G401.6 (cell line): ENCODE data around the gene SLFN11.
"Not testable (repeated sequence)": the region's sequence is repeated elsewhere in the genome, so short reads cannot be mapped to it uniquely, and the experiment has no call there.

Experiments
- FAIRE-seq: peaks from 2 replicates; lab custom pipeline; 2012; peaks lifted over from hg19 to GRCh38; lab: Jason Lieb, UNC

SLFN11 gene, protein sequence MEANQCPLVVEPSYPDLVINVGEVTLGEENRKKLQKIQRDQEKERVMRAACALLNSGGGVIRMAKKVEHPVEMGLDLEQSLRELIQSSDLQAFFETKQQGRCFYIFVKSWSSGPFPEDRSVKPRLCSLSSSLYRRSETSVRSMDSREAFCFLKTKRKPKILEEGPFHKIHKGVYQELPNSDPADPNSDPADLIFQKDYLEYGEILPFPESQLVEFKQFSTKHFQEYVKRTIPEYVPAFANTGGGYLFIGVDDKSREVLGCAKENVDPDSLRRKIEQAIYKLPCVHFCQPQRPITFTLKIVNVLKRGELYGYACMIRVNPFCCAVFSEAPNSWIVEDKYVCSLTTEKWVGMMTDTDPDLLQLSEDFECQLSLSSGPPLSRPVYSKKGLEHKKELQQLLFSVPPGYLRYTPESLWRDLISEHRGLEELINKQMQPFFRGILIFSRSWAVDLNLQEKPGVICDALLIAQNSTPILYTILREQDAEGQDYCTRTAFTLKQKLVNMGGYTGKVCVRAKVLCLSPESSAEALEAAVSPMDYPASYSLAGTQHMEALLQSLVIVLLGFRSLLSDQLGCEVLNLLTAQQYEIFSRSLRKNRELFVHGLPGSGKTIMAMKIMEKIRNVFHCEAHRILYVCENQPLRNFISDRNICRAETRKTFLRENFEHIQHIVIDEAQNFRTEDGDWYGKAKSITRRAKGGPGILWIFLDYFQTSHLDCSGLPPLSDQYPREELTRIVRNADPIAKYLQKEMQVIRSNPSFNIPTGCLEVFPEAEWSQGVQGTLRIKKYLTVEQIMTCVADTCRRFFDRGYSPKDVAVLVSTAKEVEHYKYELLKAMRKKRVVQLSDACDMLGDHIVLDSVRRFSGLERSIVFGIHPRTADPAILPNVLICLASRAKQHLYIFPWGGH

DNA sequence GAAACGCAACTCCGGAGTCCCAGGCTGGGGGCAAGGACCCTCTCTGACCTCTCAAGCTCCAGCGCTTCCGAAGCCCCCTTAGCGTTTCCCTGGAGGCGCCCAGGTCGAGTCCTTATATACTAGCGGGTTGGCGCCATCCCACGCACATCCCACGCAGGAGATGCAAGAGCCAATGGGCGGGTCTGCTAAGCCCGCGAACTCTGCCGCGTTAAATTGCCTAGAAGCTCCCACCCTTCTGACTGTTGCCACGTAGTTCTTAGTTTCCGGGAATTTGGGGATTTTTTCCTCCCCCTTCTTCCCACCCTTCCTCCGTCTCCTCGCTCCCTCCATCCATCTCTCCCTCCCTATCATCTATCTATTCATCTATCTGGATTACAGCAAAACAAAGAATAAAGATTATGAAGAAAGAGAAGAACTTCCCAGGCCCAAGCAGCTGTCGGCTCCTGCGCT, at the start of gene SLFN11:
SLFN11 (minus strand) TSS at position 88 of the 450 bp plus-strand sequence. CDS start 9,814 bp downstream, outside the sequence.
- no peak for FAIRE-seq

DNA sequence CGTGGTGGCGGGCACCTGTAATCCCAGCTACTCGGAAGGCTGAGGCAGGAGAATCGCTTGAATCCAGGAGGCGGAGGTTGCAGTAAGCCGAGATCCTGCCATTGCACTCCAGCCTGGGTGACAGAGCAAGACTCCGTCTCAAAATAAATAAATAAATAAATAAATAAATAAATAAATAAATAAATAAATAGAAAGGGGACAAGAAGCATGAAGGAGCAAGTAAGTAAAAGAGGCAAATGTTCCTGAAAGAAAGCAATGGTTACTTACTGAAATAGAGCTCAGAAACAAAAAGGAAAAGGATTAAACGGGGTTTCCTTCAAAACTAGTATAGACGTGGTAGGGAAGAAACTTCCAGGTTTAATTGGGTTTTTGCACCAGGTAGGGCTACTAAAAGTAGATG, 47.6 kb upstream of the SLFN11 start:
- FAIRE-seq = not testable (repeated sequence)

DNA sequence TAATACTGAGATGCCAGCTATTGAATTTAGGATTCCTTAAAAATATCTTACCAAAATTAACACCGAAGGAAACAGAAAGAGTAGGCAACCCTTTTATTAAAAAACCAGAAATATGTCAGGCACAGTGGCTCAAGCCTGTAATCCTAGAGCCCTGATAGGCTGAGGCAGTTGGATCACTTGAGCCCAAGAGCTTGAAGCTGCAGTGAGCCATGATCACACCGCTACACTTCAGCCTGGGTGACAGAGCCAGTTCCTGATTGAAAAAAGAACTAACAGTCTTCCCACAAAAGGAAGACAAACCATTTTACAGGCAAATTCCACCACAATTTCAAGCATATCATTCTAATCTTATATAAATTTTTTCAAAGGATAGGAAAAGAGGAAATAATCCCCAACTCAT, 43.2 kb upstream of the SLFN11 start:
- FAIRE-seq = no peak

DNA sequence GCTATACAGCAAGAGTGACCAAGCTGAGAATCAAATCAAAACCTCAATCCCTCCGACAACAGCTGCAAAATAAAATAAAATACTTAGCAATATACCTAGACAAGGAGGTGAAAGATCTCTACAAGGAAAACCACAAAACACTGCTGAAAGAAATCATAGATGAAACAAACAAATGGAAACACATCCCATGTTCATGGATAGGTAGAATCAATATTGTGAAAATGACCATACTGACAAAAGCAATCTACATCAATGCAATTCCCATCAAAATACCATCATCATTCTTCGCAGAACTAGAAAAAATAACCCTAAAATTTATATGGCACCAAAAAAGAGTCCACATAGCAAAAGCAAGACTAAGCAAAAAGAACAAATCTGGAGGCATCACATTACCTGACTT, 41.3 kb upstream of the SLFN11 start:
- FAIRE-seq = not testable (repeated sequence)

DNA sequence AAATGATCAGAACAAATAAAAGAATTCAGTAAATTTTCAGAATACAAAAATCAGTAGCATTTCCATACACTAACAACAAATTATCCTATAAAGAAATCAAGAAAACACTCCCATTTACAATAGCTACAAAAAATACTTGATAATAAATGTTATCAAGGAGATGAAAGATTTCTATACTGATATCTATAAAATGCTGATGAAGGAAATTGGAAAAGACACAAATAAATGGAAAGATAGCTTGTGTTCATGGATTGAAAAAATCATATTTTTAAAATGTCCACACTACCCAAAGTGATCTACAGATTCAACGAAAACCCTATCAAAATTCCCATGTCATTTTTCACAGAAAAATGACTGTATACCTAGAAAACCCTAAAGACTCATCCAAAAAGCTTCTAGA, 40.8 kb upstream of the SLFN11 start:
- FAIRE-seq = no peak

DNA sequence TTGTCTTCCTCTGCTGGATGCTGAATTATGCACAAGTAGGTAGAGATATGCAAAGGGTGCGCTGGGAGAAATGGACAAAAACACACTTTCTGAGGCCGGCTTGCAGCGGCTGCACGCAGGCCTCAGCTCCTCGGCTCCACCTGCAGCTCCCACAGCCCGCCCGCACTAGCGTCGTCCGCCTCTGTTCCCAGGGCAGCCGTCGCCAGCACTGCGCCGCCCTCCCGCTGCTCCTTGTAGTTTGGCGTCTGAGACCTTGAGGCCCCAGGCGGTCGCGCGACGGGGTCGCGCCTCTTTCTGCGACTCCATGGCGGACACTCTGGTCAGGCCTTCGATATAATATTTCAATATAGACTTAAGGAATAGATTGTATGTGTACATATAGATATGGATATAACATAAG, 34.1 kb upstream of the SLFN11 start:
- FAIRE-seq = no peak

DNA sequence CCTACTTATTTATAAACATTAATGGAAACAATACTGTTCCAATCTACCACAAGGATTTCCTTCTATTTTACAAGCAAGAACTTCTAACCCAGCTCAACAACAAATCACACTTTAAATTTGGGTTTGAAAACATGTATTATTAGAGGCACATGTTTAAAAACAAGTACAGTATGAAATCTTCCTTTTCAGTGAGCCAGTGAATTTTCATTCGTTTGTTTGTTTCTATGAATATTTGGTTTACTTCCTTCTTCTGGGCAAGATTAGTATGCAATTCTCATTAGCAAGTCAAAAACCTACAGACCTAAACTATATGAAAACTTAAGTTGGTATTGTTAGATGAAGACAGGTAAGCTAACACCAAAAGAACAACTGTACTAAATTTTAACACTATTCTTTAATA, 33.1 kb upstream of the SLFN11 start:
- FAIRE-seq = no peak

DNA sequence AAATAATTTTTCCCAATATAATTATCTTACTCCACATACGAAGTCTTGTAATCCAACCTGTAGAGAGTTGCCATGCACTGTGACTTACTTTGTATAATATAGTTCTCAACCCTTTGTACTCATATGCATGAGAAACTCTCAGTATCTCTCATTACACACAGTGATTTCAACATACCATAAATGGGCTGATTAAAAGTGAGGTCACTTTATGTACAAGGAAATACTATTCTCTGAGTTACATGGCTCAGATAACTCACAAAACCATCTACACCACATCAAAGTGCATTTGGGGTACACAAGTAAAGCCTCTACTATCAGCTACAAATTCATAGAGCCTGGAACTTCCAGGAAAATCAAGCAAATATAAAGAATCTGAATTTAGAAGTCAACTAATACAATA, 30.9 kb upstream of the SLFN11 start:
- no peak for FAIRE-seq

DNA sequence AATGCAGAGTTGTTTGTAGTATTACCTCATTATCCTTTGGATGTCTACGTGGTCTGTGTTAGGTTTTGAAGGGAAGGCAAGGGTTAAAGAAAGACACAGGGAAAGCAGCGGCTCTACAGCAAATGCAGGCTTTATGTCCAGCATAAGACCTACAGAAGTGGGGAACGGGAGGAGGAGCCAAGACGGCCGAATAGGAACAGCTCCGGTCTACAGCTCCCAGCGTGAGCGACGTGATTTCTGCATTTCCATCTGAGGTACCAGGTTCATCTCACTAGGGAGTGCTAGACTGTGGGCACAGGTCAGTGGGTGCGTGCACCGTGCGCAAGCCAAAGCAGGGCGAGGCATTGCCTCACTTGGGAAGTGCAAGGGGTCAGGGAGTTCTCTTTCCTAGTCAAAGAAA, 20.4 kb upstream of the SLFN11 start:
- FAIRE-seq = not testable (repeated sequence)

DNA sequence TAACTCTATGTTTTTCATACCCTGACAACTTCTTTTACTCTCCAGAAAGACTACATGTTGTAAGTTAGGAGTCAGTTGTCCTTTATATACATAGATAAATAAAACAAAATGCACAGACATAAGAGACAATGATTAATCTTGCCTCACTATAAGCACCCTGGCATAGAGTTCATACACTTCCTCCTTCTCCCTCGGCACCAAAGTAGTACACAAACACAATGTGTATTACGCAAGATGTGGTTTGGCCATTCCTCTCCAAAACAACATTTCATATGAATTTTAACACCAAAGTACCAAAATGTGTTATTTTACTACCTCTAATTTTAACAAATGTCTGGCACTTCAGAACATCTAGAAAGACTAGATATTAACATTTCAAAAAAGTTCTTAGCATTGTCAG, 17.2 kb upstream of the SLFN11 start:
- no peak for FAIRE-seq

DNA sequence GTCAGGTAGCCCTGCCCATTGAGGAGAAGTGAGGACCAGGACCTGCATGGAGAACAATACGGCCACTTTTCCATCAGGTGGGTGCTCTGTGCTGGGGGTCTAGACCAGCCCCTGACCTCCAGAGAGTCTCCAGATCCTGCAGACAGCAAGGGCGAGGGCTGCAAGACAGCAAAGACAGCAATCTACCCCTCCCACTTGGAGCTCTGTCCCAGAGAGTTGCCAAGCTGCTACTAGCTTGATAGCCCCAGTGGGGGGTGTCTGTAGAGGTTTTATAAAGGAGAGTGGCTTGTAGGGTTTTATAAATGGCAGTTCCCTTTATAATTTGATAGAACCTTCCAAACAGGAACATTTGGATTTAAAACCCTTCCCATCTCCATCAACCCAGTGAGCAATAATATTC, 16.7 kb upstream of the SLFN11 start:
- FAIRE-seq = no peak

DNA sequence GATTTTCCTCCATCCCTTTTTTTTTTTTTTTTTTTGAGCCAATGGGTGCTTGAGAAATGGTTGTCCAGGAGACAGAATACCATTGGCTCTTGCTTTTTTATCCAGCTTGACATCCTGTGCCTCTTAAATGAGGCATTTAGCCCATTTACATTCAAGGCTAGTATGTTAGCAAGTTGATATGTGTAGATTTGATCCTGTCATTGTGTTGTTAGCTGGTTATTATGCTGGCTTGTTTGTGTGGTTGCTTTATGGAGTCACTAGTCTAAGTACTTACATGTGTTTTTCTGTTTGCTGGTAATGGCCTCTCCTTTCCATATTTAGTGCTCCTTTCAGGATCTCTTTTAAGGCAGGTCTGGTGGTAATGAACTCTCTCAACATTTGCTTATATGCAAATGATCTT, 14.1 kb upstream of the SLFN11 start:
- no peak for FAIRE-seq

DNA sequence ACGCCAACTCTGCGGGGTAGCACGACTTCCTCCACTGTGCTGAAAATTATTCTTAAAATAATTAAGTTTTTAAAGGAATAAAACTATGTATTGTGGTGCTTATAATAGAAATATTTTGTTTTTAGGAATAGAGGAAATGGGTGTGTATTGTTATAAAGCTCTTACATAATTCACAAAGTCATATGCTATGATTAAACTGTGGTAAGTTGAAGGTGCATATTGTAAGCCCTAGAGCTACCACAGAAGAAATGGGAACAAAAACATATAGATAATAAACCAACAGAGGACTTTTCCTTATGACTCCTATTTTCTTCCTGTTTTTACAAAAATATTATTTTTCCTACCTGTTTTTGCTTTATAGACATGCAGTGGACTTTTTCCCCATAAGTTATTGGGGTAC, 4.3 kb upstream of the SLFN11 start:
- FAIRE-seq = no peak

DNA sequence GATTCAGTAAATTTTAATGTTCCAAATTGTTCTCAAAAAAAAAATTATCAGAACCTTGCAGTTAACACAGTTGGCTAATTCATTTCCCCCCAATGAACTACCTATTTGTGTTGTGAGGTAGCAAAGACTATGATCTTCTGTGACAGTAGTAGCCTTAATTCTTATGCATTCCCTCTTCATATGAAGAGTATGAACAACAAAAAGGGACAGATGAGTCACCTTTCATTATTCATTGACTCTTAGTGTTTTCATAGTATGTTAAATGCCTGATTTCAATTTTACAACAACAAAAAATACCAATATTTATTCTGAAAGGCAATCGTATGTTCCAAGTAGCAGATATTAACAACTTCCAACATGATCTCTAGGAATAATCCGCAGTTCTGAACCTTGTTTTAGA, 3.6 kb upstream of the SLFN11 start:
- FAIRE-seq = no peak

DNA sequence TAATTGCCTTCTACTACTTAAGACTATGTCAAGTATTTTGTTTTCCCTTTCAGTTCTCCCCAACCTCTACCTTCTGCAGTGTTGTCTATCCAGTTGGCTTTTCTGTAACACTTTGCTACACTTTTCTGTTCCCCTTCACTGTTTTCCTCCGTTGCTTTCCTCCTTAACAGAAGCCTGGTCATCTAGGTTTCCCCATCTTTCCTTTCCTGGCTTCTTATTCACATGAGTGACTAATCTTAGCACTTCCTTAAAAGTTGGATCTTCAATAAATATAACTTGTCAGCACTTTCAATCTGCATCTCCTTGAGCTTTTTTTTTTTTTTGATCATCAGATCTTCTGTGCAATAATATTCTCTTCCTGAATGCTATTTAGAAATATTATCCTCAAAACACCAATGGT, 2.8 kb upstream of the SLFN11 start:
- no peak for FAIRE-seq

DNA sequence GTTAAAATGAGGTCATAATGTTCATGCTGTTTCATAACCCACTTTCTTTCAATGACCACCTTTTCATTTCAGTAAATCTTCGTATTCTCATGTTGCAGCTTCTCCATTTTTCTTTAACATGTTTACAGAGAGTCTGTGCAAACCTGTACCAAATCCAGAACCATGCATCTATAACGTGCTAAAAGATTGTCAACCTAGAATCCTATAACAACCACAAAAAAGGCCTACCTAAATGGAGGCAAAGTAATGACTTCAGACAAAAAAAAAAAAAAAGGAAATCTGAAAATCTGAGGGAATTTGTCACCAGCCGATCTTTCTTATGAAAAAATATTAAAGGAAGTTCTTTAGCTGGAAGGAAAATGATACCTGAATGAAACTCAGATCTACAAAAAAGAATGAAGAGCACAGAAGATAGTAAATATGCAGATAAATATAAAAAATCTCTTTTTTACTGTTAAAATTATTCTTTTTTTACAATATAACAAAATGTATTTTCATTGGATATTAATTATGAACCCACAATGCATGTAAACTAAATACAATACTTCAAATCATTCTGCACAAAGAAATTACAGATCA, 1.4 kb upstream of the SLFN11 start:
- no peak for FAIRE-seq

DNA sequence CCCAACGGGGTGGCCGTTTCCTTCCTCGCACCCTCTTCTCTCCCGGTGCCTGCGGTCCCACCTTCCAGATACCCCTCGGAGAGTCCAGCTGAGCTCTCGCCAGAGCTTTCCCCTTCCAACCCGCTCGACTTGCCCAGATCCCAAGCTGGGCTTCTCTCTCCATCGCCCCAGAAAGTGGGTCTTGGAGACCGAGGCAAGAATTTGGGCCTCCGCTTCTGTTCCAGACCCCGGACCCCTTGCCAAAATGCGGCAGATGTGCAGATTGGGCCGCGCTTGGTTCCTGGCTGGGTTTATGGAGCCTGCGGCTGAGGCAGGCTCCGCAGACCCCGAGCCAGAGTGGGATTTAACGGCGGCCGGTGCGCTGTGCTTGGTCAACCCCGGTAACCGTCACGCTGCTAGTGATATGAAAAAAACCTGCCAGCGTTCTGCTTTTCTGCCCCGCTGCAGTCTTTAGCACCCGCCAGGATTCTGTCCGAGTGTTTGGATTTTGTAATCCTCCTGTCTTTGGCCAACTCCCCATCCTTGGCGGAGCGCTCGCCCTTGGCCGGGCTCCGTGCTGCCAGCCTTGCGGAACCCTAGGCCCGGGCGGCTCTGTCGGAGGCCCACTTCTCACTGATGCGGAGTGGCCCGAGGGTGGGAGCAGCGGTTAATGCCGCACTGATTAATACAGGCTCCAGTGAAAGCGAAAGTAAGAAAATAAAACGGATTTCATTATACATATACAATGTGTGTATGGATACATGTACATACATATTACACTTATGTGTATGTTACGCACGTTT, 754 bp upstream of the SLFN11 start:
- FAIRE-seq = no peak

DNA sequence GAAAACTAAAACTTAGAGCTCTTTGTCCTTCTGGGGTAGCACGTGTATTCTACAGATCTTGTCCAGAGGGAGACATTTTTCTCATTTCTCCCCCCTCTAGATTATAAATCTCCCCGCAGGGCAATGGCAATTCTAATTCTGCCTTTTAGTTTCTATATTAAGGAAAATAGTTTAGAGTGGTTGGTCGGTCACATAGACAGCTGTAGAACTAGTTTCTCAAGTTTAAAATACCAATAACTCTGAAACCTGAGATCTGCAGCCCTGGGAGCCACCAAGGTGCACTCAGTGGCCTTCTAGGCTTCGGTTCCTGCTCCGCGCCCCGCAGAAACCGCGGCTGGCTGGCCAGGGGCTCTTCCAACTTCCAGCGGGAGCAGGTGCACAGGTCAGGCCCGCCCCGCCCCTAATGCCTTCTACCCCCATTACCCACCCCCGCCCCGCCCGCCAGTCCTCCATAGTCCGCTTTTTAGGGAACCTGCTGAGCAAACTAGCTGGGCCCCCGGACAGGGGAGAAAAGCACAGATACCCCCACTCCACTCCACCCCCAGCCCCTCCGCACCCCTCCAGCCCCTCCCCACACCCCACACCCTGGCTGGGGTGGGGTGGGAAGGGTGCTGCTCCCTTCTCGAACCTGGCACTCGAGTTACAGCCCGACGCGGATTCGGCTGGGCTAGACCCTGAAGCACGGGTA, 431 bp downstream of the SLFN11 start:
- no peak for FAIRE-seq

DNA sequence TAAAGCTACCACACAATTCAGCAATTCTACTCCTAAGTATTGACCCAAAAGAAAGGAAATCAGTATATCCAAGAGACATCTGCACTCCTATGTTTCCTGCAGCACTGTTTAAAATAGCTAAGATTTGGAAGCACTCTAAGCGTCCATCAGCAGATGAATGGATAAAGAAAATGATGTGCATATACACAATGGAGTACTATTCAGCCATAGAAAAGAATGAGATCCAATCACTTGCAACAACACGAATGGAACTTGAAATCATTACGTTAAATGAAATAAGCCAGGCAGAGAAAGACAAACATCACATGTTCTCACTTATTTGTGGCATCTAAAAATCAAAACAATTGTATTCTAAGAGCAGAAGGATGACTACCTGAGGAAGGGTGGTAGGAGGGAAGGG, 1.5 kb downstream of the SLFN11 start:
- no peak for FAIRE-seq

DNA sequence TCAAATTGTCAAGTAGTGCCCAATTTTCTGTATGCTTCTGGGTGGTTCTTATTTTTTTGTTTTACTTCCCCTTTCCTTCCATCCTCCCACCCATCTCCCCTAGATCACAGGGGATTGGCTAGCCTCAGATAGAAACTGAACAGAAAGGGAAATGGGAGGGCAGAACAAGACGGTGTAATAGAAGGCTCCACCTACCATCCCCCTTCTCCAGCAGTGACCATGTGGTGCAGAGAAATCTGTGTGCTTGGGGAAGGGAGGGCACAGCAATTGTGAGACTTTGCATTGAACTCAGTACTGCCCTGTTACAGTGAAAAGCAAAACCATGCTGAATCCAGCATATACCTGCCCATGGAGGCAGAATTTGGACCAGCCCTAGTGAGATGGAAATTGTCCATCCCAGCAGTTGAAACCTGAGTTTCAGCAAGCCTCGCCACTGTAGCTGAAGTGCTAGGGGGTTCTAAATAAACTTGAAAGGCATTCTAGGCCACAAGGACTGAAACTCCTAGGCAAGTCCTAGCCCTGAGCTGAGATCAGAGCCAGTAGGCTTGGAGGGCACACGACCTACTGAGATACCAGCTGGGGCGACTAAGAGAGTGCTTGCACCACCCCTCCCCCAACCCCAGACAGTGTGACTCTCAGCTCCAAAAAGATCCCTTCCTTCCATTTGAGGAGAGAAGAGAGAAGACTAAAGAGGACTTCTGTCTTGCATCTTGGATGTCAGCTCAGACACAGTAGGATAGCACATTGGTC, 5.2 kb downstream of the SLFN11 start:
- no peak for FAIRE-seq

DNA sequence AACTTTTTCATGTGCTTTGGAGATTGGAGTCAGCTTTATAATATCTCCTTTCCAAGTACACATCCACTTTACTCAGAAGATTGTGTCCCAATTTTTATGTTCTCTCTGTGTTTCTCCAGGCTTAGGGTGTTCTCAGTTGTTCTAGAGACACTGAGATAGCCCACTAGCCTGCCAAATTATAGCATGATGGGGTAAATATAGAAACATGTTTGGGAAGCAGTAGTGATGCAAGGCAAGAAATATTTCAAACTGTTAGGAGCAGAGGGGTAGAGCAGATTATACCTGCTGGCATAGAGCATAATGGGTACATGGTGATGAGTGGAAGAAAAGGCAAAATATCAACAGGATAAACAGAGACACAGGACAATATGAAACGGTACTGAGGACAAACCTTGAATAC, 12.4 kb downstream of the SLFN11 start:
- no peak for FAIRE-seq
